K562 (cell line): ENCODE measurements around the gene NUBPL. TPM values are rescaled to one million over a fixed set of nuclear protein-coding genes. Genes with fewer than 3 reads are reported as not detected.

Experiments
- ATAC-seq: fragments of 200-7000 bp; cut with Tn5 transposase; 3 replicates; pipeline ENCODE4 v1.9.1; 2020; ENCODE audit warnings: moderate library complexity
- BruUV-seq: library from RNA; stranded (reverse); fragments of 400-500 nt; replicated peaks from 2 replicates; lab custom pipeline; 2021; lab: Mats Ljungman, UMichigan
- CTCF ChIA-PET: fragments of 300-600 bp; formaldehyde crosslinking; extraction: SDS; loops from one replicate; lab custom pipeline; 2021; ENCODE audit warnings: low intra/inter-chr PET ratio; lab: Yijun Ruan, JAX
- POLR2A ChIA-PET: fragments of 300-600, 350-650 bp; sonication (Branson Sonifier 250); formaldehyde crosslinking; extraction: SDS; loops from one replicate; lab custom pipeline; 2021; ENCODE audit warnings: antibody characterized with exemption, inconsistent platforms; lab: Yijun Ruan, JAX
- DNase-seq, 4 experiments: peaks; one replicate each; pipeline versions ENCODE4 v3.0.0 to v3.0.0-alpha.2; 2011 to 2018; ENCODE audit warnings: low spot score in 3 of 4, mixed read lengths in 3 of 4; ENCODE audit errors: extremely low read depth in 1 of 4
- FAIRE-seq: peaks from 2 replicates; lab custom pipeline; 2011; peaks lifted over from hg19 to GRCh38; lab: Jason Lieb, UNC
- H2AFZ ChIP-seq: 2 replicates; pipeline ENCODE4 v1.6.0; 2011; ENCODE audit warnings: low read depth, low read length, control low read depth, inconsistent platforms
- H3K27ac ChIP-seq: fragments of 200-600 bp; 3 replicates; pipeline ENCODE4 v1.8.0; 2011; ENCODE audit warnings: low read depth, mild to moderate bottlenecking, control low read depth, inconsistent platforms, low read length, moderate library complexity, mixed read lengths; ENCODE audit errors: extremely low read depth
- H3K27me3 ChIP-seq, 2 experiments: fragments of 300-600 bp in 1 of 2; 2 replicates in 1 of 2; 3 replicates in 1 of 2; pipeline versions ENCODE4 v1.6.0 to v1.8.0; 2011; ENCODE audit warnings: inconsistent platforms in 2 of 2, low read length in 2 of 2, mild to moderate bottlenecking in 1 of 2, mixed read lengths in 1 of 2, moderate library complexity in 1 of 2; ENCODE audit not compliant: control insufficient read depth in 2 of 2, insufficient read depth in 2 of 2
- H3K36me3 ChIP-seq: fragments of 300-600 bp; 3 replicates; pipeline ENCODE4 v1.8.0; 2011; ENCODE audit warnings: mild to moderate bottlenecking, low read length, inconsistent platforms; ENCODE audit not compliant: control insufficient read depth, insufficient read depth
- H3K4me1 ChIP-seq, 2 experiments: fragments of 200-600 bp in 1 of 2; replicated peaks in 1 of 2; 2 replicates in 1 of 2; 3 replicates in 1 of 2; pipeline versions ENCODE4 v1.5.1 to v1.8.0; 2011; ENCODE audit warnings: inconsistent platforms in 2 of 2, low read length in 2 of 2, mild to moderate bottlenecking in 1 of 2, mixed read lengths in 1 of 2, moderate library complexity in 1 of 2; ENCODE audit not compliant: control insufficient read depth in 2 of 2, insufficient read depth in 2 of 2
- H3K4me2 ChIP-seq: 2 replicates; pipeline ENCODE4 v1.6.1; 2011; ENCODE audit warnings: low read length, control low read depth, inconsistent platforms, mixed read lengths; ENCODE audit not compliant: insufficient read depth
- H3K4me3 ChIP-seq: fragments of 200-600 bp; sonication (generic), shearing (Covaris generic); 2 replicates; pipeline ENCODE4 v1.5.1; 2016; ENCODE audit warnings: control low read depth, inconsistent platforms
- H3K79me2 ChIP-seq: fragments of 200-600 bp; 3 replicates; pipeline ENCODE4 v1.8.0; 2011; ENCODE audit warnings: low read length, inconsistent platforms; ENCODE audit not compliant: control insufficient read depth, insufficient read depth
- H3K9ac ChIP-seq, 2 experiments: 2 replicates each; pipeline versions ENCODE4 v1.6.0 to v1.6.1; 2011; ENCODE audit warnings: low read depth in 2 of 2, low read length in 2 of 2, control low read depth in 1 of 2, inconsistent platforms in 1 of 2, mild to moderate bottlenecking in 1 of 2, mixed read lengths in 1 of 2; ENCODE audit not compliant: insufficient read depth in 1 of 2
- H3K9me1 ChIP-seq: one replicate; pipeline ENCODE4 v1.6.0; 2011; ENCODE audit warnings: inconsistent platforms, mild to moderate bottlenecking, low read length, moderate library complexity; ENCODE audit not compliant: control insufficient read depth, insufficient read depth
- H3K9me3 ChIP-seq: replicated peaks from 2 replicates; pipeline ENCODE4 v1.5.1; 2011; ENCODE audit warnings: low read depth, low read length, inconsistent platforms; ENCODE audit not compliant: control insufficient read depth, insufficient read depth
- H4K20me1 ChIP-seq: replicated peaks from 2 replicates; pipeline ENCODE4 v1.6.1; 2011; ENCODE audit warnings: low read length, inconsistent platforms, mixed read lengths; ENCODE audit not compliant: control insufficient read depth, insufficient read depth
- ASH1L ChIP-seq: fragments of 450-650 bp; IDR thresholded peaks from 2 replicates; pipeline ENCODE4 v1.6.1; 2018; ENCODE audit warnings: borderline replicate concordance, mild to moderate bottlenecking, low read depth; ENCODE audit not compliant: partially characterized antibody
- CBX1 ChIP-seq: sonication (generic); IDR thresholded peaks from 2 replicates; pipeline ENCODE4 v1.6.1; 2016; ENCODE audit warnings: antibody characterized with exemption, low read depth, mild to moderate bottlenecking
- CLOCK ChIP-seq: fragments of 250-450 bp; sonication (Bioruptor Pico); IDR thresholded peaks from 2 replicates; pipeline ENCODE4 v1.4.0; 2020; ENCODE audit warnings: mild to moderate bottlenecking, moderate library complexity, borderline replicate concordance
- E2F1 ChIP-seq: sonication (generic); formaldehyde crosslinking; IDR thresholded peaks from 2 replicates; pipeline ENCODE4 v1.8.1; 2023; ENCODE audit warnings: mild to moderate bottlenecking, missing genetic modification reagents, moderate library complexity
- FOSL1 ChIP-seq: fragments of 200-800 bp; sonication (Bioruptor generic); conservative IDR thresholded peaks from 2 replicates; pipeline ENCODE4 v1.6.1; 2016; ENCODE audit warnings: missing genetic modification characterization, missing compliant biosample characterization
- MAFF ChIP-seq: IDR thresholded peaks from 2 replicates; pipeline ENCODE4 v1.6.1; 2012; ENCODE audit warnings: low read length, improper control_type of control experiment
- NFATC3 ChIP-seq: fragments of 450-650 bp; IDR thresholded peaks from 2 replicates; pipeline ENCODE4 v1.6.1; 2017; ENCODE audit warnings: mild to moderate bottlenecking
- NFE2L1 ChIP-seq: fragments of 450-650 bp; IDR thresholded peaks from 2 replicates; pipeline ENCODE4 v1.6.1; 2016; ENCODE audit warnings: missing genetic modification characterization, low read depth, mild to moderate bottlenecking, missing compliant biosample characterization, moderate library complexity, borderline replicate concordance
- OTX1 ChIP-seq: fragments of 450-650 bp; formaldehyde crosslinking; IDR thresholded peaks from 2 replicates; pipeline ENCODE4 v1.4.0; 2022; ENCODE audit warnings: mild to moderate bottlenecking
- PCBP1 ChIP-seq: fragments of 200-400 bp; formaldehyde crosslinking; IDR thresholded peaks from 2 replicates; pipeline ENCODE4 v1.6.1; 2018; ENCODE audit warnings: mild to moderate bottlenecking, low read depth, low read length; ENCODE audit not compliant: poor library complexity, severe bottlenecking
- PYGO2 ChIP-seq: fragments of 450-650 bp; IDR thresholded peaks from 2 replicates; pipeline ENCODE4 v1.6.1; 2016; ENCODE audit warnings: mild to moderate bottlenecking, missing genetic modification characterization, moderate library complexity, missing compliant biosample characterization
- RBM25 ChIP-seq: fragments of 200-400 bp; formaldehyde crosslinking; IDR thresholded peaks from 2 replicates; pipeline ENCODE4 v1.6.1; 2018; ENCODE audit warnings: low read length, low read depth, moderate library complexity; ENCODE audit not compliant: severe bottlenecking
- SAFB2 ChIP-seq: fragments of 200-400 bp; formaldehyde crosslinking; IDR thresholded peaks from 2 replicates; pipeline ENCODE4 v1.6.1; 2018; ENCODE audit warnings: borderline replicate concordance, low read length, low read depth, moderate library complexity; ENCODE audit not compliant: severe bottlenecking
- SMAD2 ChIP-seq: fragments of 150-350 bp; IDR thresholded peaks from 2 replicates; pipeline ENCODE4 v1.6.1; 2014; ENCODE audit warnings: low read depth, mild to moderate bottlenecking, low read length
- SMC3 ChIP-seq: conservative IDR thresholded peaks from 2 replicates; pipeline ENCODE4 v1.6.1; 2011; ENCODE audit warnings: low read depth, low read length, improper control_type of control experiment; ENCODE audit not compliant: insufficient read depth
- SNRNP70 ChIP-seq: fragments of 200-400 bp; formaldehyde crosslinking; optimal IDR thresholded peaks from 2 replicates; pipeline ENCODE3; 2017; ENCODE audit warnings: low read depth, low read length
- TRIM28 ChIP-seq: fragments of 450-650 bp; IDR thresholded peaks from 2 replicates; pipeline ENCODE4 v1.6.1; 2017
- ZNF175 ChIP-seq: fragments of 200-800 bp; sonication (Bioruptor generic); IDR thresholded peaks from 2 replicates; pipeline ENCODE4 v1.6.1; 2016; ENCODE audit warnings: low read depth, mild to moderate bottlenecking, missing genetic modification characterization, missing compliant biosample characterization
- ZNF408 ChIP-seq: fragments of 250-450 bp; sonication (Bioruptor Pico); IDR thresholded peaks from 2 replicates; pipeline ENCODE4 v1.4.0; 2020; ENCODE audit warnings: low read depth, mild to moderate bottlenecking, moderate library complexity
- ZNF561 ChIP-seq: fragments of 450-650 bp; formaldehyde crosslinking; conservative IDR thresholded peaks from 2 replicates; pipeline ENCODE4 v1.4.0; 2020; ENCODE audit warnings: mild to moderate bottlenecking, moderate library complexity
- WGBS: fragments of 100-300 bp; shearing (Covaris generic); methylation state at CpG from one replicate; pipeline ENCODE4 v1.1.6; 2016; ENCODE audit warnings: low coverage, mixed read lengths; ENCODE audit not compliant: insufficient coverage; ENCODE audit errors: missing lambda C conversion rate; 5-methylcytosine and 5-hydroxymethylcytosine counted together
- in situ Hi-C: fragments of 300-500 bp; cut with MboI; formaldehyde crosslinking; loops from 4 replicates; pipeline ENCODE4 v1.15.0; 2018; ENCODE audit warnings: inconsistent platforms, mixed read lengths
- intact Hi-C: fragments of 100-400 bp; cut with micrococcal nuclease; formaldehyde crosslinking; loops from 2 replicates; pipeline ENCODE4 v1.14.2; 2022
- polyA plus RNA-seq, 8 experiments: library from polyadenylated mRNA; depleted of rRNA in 4 of 8; stranded (reverse) in 5 of 8; unstranded in 3 of 8; fragments of >200 nt; fragmentation: Nextera tagmentation in 2 of 8; fragmentation: Illumina TruSeq in 1 of 8; extraction: Ambion mirVana in 2 of 8; extraction: Trizol in 1 of 8; gene quantifications; 2 replicates each; pipeline versions ENCODE4 v1.2.1 to v1.2.3, GENCODE V29; 2011 to 2014; ENCODE audit warnings: inconsistent platforms in 1 of 8, missing spikeins in 1 of 8
- total RNA-seq, 7 experiments: library from RNA; depleted of rRNA in 6 of 7; stranded (reverse); fragments of >200 nt in 6 of 7; fragmentation: Illumina TruSeq in 2 of 7; extraction: Trizol in 2 of 7; gene quantifications; 2 replicates each; pipeline versions ENCODE4 v1.2.1 to v1.2.3, GENCODE V29; 2011 to 2021; ENCODE audit warnings: low replicate concordance in 1 of 7

Gene NUBPL
- total and polyA plus RNA-seq, 9 of the 15 experiments (the other 6 are each of a cell fraction or from before 2014, with no cell fraction given), result 3.2 to 8.7 (median 6.1) TPM

- H3K4me3 ChIP-seq, result no peak overlapping the region
- ChIA-PET POLR2A (no interaction called here), CTCF (no interaction called here)
- no peaks in the 10 kb centered on the region for H3K36me3 ChIP-seq
- H3K9ac ChIP-seq, result no peak overlapping the region
- in situ Hi-C loops (no loop called here), intact Hi-C loops (no loop called here)
- no TSS peak for BruUV-seq
- H3K27me3 ChIP-seq, result no peaks in the 10 kb centered on the region; a peak in 1 of 5 replicates
- no peak for DNase-seq
- FAIRE-seq, result no peak
- no peak overlapping the region for H2AFZ ChIP-seq
- H4K20me1 ChIP-seq, result no peaks in the 10 kb centered on the region
- no peaks in the 10 kb centered on the region for H3K9me1 ChIP-seq
- H3K79me2 ChIP-seq, result no peaks in the 10 kb centered on the region
- no peaks in the 10 kb centered on the region for H3K9me3 ChIP-seq
- peaks cover 0 to 6% of the 10 kb centered on the region in 2 experiments; a peak in 2 of 5 replicates for H3K4me1 ChIP-seq
- H3K4me2 ChIP-seq, result no peak overlapping the region
- no peak for TF ChIP-seq SAFB2
- no peak for TF ChIP-seq OTX1 (CRISPR knock-in tag)
- TF ChIP-seq CLOCK (CRISPR knock-in tag), result no peak
- TF ChIP-seq TRIM28, result no peak
- TF ChIP-seq E2F1 (CRISPR knock-in tag), result no peak
- no peak for TF ChIP-seq NFE2L1 (tag)
- no peak for TF ChIP-seq SMAD2
- no peak for TF ChIP-seq ZNF175 (CRISPR knock-in tag)
- TF ChIP-seq PCBP1, result no peak
- no peak for TF ChIP-seq CBX1
- no peak for TF ChIP-seq ZNF561 (CRISPR knock-in tag)
- no peak for TF ChIP-seq MAFF
- TF ChIP-seq ASH1L, result no peak
- TF ChIP-seq PYGO2, result no peak
- TF ChIP-seq RBM25, result no peak
- TF ChIP-seq NFATC3, result no peak
- TF ChIP-seq SNRNP70, result no peak
- no peak for TF ChIP-seq SMC3
- no peak for TF ChIP-seq FOSL1
- TF ChIP-seq ZNF408 (CRISPR knock-in tag), result no peak
- no peak overlapping the region for H3K27ac ChIP-seq
- no peak for ATAC-seq
- WGBS, result 0% methylated on average over 1 of the region's 1 CpG
Measured at GRCh38 chr14:31529053-31529452, 32.2 kb upstream of the NUBPL start.
